Measurements from ENCODE around the gene SERPINB10.

The SERPINB10 gene, protein sequence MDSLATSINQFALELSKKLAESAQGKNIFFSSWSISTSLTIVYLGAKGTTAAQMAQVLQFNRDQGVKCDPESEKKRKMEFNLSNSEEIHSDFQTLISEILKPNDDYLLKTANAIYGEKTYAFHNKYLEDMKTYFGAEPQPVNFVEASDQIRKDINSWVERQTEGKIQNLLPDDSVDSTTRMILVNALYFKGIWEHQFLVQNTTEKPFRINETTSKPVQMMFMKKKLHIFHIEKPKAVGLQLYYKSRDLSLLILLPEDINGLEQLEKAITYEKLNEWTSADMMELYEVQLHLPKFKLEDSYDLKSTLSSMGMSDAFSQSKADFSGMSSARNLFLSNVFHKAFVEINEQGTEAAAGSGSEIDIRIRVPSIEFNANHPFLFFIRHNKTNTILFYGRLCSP

DNA sequence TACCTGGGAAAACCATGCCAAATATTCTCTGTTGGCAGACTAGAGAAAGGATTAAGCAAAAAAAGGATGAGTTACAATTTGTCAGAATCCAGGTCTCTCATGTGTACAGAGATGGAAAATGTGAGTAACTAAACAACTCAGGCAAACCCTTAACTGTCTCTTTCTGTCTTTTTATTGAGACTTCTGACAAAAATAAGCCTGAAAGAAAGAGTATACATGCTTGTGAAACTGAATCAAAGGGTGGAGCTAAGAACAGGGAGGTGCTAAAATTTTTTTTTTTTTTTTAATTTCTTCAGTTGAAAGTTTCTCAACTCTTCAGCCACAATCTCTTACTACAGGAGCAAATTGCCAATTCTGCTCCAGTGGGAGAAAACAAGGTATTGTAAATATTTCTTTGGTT is at the start of gene SERPINB10:
Gene SERPINB10, plus strand, starts transcription at position 295 of the 400 bp plus-strand sequence. CDS start 7,553 bp downstream, outside the sequence.
- no peak for ATAC-seq

DNA sequence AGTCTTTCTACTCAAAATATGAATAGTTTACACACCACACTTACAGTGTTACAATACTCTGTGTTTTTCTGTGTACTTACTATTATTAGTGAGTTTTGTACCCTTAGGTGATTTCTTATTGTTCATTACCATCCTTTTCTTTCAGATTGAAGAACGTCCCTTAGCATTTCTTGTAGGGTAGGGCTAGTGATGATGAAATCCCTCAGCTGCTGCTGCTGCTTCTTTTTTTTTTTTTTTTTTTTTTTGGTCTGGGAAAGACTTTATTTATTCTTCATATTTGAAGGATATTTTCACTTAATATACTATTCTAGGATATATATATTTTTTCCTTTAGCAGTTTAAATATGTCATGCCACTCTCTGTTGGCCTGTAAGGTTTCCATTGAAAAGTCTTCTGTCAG is 49.3 kb upstream of the SERPINB10 start:
- ATAC-seq = no peak
- TF ChIP-seq TOX (CRISPR knock-in tag; IDR thresholded peaks at IDR 0.05; ENCODE audit: borderline replicate concordance) = no peak
- TF ChIP-seq PPARA (CRISPR knock-in tag; IDR thresholded peaks at IDR 0.05; ENCODE audit: borderline replicate concordance) = no peak
- TF ChIP-seq ZFP30 (CRISPR knock-in tag; IDR thresholded peaks at IDR 0.05) = no peak
- TF ChIP-seq CSDC2 (CRISPR knock-in tag; IDR thresholded peaks at IDR 0.05) = no peak
- no peak for TF ChIP-seq ARNTL (CRISPR knock-in tag; IDR thresholded peaks at IDR 0.05; ENCODE audit: borderline replicate concordance, low read depth)
- no peak for TF ChIP-seq ZNF70 (CRISPR knock-in tag; IDR thresholded peaks at IDR 0.05)
- TF ChIP-seq, protein P1, sequence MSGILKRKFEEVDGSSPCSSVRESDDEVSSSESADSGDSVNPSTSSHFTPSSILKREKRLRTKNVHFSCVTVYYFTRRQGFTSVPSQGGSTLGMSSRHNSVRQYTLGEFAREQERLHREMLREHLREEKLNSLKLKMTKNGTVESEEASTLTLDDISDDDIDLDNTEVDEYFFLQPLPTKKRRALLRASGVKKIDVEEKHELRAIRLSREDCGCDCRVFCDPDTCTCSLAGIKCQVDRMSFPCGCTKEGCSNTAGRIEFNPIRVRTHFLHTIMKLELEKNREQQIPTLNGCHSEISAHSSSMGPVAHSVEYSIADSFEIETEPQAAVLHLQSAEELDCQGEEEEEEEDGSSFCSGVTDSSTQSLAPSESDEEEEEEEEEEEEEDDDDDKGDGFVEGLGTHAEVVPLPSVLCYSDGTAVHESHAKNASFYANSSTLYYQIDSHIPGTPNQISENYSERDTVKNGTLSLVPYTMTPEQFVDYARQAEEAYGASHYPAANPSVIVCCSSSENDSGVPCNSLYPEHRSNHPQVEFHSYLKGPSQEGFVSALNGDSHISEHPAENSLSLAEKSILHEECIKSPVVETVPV (CRISPR knock-in tag; IDR thresholded peaks at IDR 0.05) = no peak
- TF ChIP-seq ISL1 (CRISPR knock-in tag; IDR thresholded peaks at IDR 0.05) = no peak
- no peak for TF ChIP-seq ZNF8 (CRISPR knock-in tag; IDR thresholded peaks at IDR 0.05)
- no peak for TF ChIP-seq RARB (CRISPR knock-in tag; IDR thresholded peaks at IDR 0.05)
- TF ChIP-seq TCF4 (CRISPR knock-in tag; IDR thresholded peaks at IDR 0.05; ENCODE audit: borderline replicate concordance) = no peak
- TF ChIP-seq ZNF565 (CRISPR knock-in tag; conservative IDR thresholded peaks at IDR 0.05; ENCODE audit: low read depth) = no peak
- TF ChIP-seq, protein P2, sequence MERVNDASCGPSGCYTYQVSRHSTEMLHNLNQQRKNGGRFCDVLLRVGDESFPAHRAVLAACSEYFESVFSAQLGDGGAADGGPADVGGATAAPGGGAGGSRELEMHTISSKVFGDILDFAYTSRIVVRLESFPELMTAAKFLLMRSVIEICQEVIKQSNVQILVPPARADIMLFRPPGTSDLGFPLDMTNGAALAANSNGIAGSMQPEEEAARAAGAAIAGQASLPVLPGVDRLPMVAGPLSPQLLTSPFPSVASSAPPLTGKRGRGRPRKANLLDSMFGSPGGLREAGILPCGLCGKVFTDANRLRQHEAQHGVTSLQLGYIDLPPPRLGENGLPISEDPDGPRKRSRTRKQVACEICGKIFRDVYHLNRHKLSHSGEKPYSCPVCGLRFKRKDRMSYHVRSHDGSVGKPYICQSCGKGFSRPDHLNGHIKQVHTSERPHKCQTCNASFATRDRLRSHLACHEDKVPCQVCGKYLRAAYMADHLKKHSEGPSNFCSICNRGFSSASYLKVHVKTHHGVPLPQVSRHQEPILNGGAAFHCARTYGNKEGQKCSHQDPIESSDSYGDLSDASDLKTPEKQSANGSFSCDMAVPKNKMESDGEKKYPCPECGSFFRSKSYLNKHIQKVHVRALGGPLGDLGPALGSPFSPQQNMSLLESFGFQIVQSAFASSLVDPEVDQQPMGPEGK (CRISPR knock-in tag; IDR thresholded peaks at IDR 0.05; ENCODE audit: borderline replicate concordance) = no peak
- TF ChIP-seq ZC3H10 (CRISPR knock-in tag; IDR thresholded peaks at IDR 0.05) = no peak
- no peak for TF ChIP-seq SNAI2 (CRISPR knock-in tag; IDR thresholded peaks at IDR 0.05)
- no peak for TF ChIP-seq BACH2 (CRISPR knock-in tag; IDR thresholded peaks at IDR 0.05; ENCODE audit: borderline replicate concordance)
- no peak for TF ChIP-seq GLIS3 (CRISPR knock-in tag; IDR thresholded peaks at IDR 0.05)

More for the DNA sequence above, at the start of gene SERPINB10:
- no peak for TF ChIP-seq ZFP3 (CRISPR knock-in tag; IDR thresholded peaks at IDR 0.05)
- TF ChIP-seq, protein P2 (CRISPR knock-in tag; IDR thresholded peaks at IDR 0.05; ENCODE audit: borderline replicate concordance) = no peak
- TF ChIP-seq ESRRG (CRISPR knock-in tag; IDR thresholded peaks at IDR 0.05) = no peak
- no peak for TF ChIP-seq OSR1 (CRISPR knock-in tag; IDR thresholded peaks at IDR 0.05)
- TF ChIP-seq SNAI2 (CRISPR knock-in tag; IDR thresholded peaks at IDR 0.05) = no peak
- TF ChIP-seq ZC3H10 (CRISPR knock-in tag; IDR thresholded peaks at IDR 0.05) = no peak
- TF ChIP-seq, protein P3, sequence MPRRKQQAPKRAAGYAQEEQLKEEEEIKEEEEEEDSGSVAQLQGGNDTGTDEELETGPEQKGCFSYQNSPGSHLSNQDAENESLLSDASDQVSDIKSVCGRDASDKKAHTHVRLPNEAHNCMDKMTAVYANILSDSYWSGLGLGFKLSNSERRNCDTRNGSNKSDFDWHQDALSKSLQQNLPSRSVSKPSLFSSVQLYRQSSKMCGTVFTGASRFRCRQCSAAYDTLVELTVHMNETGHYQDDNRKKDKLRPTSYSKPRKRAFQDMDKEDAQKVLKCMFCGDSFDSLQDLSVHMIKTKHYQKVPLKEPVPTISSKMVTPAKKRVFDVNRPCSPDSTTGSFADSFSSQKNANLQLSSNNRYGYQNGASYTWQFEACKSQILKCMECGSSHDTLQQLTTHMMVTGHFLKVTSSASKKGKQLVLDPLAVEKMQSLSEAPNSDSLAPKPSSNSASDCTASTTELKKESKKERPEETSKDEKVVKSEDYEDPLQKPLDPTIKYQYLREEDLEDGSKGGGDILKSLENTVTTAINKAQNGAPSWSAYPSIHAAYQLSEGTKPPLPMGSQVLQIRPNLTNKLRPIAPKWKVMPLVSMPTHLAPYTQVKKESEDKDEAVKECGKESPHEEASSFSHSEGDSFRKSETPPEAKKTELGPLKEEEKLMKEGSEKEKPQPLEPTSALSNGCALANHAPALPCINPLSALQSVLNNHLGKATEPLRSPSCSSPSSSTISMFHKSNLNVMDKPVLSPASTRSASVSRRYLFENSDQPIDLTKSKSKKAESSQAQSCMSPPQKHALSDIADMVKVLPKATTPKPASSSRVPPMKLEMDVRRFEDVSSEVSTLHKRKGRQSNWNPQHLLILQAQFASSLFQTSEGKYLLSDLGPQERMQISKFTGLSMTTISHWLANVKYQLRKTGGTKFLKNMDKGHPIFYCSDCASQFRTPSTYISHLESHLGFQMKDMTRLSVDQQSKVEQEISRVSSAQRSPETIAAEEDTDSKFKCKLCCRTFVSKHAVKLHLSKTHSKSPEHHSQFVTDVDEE (CRISPR knock-in tag; IDR thresholded peaks at IDR 0.05) = no peak

DNA sequence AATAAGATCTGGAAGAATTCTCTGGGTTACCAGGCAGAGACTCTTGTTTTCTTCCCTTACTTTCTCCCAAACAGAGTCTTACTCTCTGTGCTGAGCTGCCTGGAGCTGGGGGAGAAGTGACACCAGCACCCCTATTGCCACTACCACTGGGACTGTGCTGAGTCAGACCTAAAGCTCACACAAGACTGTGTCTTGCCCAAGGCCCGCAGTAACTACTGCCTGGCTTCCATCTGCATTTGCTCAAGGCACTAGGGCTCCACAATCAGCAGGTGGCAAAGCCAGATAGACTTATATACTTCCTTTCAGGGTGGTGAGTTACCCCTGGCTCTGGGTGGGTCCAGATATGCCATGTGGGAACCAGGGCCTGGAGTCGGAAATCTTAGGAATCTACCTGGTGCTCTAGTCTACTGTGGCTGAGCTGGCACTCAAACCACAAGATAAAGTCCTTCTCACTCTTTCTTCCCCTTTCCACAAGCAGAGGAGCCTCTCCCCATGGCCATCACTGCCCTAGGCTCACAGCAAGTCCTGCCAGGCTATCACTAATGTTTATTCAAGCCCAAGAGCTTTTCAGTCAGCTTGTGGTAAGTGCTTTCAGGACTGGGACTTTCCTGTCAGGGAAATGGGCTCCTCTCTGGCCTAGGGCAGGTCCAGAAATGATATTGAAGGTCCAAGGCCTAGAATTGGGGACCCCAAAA is 47.8 kb upstream of the SERPINB10 start:
- TF ChIP-seq TOX (CRISPR knock-in tag; IDR thresholded peaks at IDR 0.05; ENCODE audit: borderline replicate concordance) (no peak), OSR1 (CRISPR knock-in tag; IDR thresholded peaks at IDR 0.05) (no peak), BACH2 (CRISPR knock-in tag; IDR thresholded peaks at IDR 0.05; ENCODE audit: borderline replicate concordance) (no peak), ZNF70 (CRISPR knock-in tag; IDR thresholded peaks at IDR 0.05) (no peak), ZFP3 (CRISPR knock-in tag; IDR thresholded peaks at IDR 0.05) (no peak), PPARA (CRISPR knock-in tag; IDR thresholded peaks at IDR 0.05; ENCODE audit: borderline replicate concordance) (no peak)
- TF ChIP-seq, protein P4, sequence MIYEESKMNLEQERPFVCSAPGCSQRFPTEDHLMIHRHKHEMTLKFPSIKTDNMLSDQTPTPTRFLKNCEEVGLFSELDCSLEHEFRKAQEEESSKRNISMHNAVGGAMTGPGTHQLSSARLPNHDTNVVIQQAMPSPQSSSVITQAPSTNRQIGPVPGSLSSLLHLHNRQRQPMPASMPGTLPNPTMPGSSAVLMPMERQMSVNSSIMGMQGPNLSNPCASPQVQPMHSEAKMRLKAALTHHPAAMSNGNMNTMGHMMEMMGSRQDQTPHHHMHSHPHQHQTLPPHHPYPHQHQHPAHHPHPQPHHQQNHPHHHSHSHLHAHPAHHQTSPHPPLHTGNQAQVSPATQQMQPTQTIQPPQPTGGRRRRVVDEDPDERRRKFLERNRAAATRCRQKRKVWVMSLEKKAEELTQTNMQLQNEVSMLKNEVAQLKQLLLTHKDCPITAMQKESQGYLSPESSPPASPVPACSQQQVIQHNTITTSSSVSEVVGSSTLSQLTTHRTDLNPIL (CRISPR knock-in tag; IDR thresholded peaks at IDR 0.05; ENCODE audit: low read depth) = no peak
- TF ChIP-seq, protein P1 (CRISPR knock-in tag; IDR thresholded peaks at IDR 0.05) = no peak
- no peak for ATAC-seq

Measured in SK-N-SH treated with all-trans-retinoic acid at 6 μM for 48 hours (cell line).